Measurements from ENCODE around the gene ACTN4.

DNA sequence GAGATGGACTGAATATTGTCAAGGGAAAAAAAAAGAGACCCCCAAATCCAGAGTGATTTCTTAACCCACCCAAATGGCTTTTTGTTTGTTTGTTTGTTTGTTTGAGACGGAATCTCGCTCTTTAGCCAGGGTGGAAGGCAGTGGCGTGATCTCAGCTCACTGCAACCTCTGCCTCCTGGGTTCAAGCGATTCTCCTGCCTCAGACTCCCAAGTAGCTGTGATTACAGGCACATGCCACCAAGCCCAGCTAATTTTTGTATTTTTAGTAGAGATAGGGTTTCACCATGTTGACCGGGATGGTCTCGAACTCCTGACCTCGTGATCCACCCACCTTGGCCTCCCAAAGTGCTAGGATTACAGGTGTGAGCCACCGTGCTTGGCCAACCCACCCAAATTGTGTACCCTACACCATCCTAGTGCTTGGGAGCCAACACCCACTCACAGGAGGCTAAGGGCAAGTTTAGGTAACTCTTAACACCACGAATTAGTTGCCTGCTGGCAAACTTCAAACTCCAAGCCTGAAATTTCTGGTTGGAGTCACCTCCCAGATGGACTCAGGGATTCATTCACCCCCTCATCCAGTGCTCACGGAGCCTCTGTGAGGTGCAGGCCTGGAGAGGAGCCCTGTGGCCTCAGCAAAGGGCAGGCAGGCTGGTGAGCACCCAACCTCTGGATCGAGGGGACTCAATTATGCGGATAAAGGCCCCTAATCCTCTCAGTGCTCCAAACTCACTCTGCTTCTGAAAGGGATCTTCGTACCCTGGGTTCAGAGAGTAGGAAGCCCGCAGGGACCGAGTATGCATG, 37.6 kb downstream of the ACTN4 start:
- TF ChIP-seq CTCF (IDR thresholded peaks at IDR 0.05) (no peak), CBX8 (IDR thresholded peaks at IDR 0.05) (no peak), MAZ (IDR thresholded peaks at IDR 0.05; ENCODE audit: borderline replicate concordance, low read depth, low read length) (no peak), PHF8 (IDR thresholded peaks at IDR 0.05; ENCODE audit: borderline replicate concordance, low read depth) (no peak)
- TF ChIP-seq, protein P1, sequence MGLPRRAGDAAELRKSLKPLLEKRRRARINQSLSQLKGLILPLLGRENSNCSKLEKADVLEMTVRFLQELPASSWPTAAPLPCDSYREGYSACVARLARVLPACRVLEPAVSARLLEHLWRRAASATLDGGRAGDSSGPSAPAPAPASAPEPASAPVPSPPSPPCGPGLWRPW (IDR thresholded peaks at IDR 0.05), result no peak
